ENCODE measurements around the gene GAK.

GAK gene

DNA sequence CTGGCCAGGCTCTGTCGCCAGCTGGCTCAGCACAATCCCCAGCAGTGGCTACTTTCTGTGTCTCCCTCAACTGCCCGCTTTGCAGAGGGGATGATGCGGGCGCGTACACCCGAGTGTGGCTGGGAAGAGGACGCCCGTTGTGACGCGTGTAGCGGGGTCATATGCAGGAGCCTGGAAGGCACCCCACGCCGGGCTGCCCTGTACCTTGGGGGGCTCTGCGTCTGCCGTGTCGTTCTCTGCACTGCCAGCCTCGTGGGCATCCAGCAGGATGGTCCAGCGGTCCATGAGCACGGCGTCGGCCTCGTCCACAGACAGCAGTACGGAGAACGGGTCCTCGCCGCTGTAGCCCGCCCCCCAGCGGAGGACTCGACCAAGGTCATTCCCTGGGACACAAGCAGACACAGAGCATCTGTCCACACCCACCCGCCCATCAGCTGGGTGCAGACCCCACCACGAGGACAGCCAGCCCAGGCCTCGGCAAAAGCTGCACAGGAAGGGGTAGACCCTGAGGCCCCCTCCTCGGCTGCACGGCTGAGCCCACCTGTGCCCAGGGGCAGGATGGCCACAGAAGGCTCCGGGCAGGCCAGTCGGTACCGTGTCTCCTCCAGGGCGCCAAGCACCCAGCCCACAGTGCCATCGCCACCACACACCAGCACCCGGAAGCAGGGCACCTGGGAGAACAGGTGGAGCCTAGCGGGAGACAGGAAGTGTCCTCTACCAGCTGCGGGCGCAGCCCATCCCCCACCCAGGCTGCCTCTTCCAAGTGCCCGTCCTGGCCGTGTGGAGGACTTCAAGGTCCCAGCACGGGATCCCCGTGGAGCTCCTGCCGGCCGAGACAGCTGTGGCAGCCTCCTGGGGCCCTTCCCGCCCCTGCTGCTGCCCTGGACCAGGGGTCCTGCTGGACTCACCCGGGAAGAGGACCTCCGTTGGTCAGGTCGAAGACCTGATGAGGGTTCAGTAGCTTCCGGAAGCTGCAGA, 30.4 kb upstream of the GAK start:
- TF ChIP-seq, protein P1, sequence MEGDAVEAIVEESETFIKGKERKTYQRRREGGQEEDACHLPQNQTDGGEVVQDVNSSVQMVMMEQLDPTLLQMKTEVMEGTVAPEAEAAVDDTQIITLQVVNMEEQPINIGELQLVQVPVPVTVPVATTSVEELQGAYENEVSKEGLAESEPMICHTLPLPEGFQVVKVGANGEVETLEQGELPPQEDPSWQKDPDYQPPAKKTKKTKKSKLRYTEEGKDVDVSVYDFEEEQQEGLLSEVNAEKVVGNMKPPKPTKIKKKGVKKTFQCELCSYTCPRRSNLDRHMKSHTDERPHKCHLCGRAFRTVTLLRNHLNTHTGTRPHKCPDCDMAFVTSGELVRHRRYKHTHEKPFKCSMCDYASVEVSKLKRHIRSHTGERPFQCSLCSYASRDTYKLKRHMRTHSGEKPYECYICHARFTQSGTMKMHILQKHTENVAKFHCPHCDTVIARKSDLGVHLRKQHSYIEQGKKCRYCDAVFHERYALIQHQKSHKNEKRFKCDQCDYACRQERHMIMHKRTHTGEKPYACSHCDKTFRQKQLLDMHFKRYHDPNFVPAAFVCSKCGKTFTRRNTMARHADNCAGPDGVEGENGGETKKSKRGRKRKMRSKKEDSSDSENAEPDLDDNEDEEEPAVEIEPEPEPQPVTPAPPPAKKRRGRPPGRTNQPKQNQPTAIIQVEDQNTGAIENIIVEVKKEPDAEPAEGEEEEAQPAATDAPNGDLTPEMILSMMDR (IDR thresholded peaks at IDR 0.05; ENCODE audit: insufficient read depth, missing control alignments): no peak
- FAIRE-seq (no peak), DNase-seq (ENCODE audit: insufficient read length, low spot score) (no peak)

DNA sequence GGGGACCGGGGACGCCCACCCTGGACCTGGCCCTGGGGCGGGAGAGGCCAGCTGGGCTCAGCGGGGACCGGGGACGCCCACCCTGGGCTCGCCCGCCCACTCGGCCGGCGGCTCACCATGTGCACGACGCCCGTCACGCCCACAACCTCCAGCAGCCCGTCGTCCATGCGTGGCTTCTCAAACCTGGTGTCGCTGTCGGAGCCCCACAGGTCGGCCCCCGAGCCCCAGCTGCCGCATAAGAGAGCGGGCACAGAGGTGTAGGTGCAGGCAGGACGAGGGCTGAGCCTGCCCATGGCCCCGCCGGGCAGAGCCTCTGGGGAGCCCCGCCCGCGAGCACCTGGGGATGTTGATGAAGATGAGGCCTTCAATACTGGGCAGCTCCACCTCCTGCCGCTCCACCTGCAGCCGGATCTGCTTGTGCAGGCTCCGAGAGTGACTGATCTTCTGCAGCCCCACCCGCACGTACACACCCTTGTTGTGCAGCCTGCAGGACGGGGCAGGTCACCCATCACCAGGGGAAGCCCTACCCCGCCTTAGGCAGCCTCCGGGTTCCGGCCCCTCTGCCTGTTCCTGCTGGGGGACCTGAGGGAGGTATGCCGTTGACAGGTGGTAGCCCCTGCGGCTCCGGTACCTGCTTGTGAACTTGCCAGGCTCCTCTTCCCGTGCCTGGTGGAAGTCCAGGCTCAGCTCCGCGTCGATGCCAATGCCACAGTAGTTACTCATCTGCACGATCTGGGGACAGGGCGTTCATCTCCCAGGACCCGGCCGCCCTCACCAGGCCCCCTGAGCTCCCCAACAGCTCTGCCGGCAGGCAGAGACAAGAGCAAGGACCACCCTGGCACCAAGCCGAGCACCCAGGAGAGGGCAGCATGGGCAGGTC, 29.5 kb upstream of the GAK start:
- FAIRE-seq: no peak
- DNase-seq (ENCODE audit: insufficient read length, low spot score): no peak
- TF ChIP-seq, protein P1 (IDR thresholded peaks at IDR 0.05; ENCODE audit: insufficient read depth, missing control alignments): no peak

GRCh38 chr4:960636-961350, 28.7 kb upstream of the GAK start:
- TF ChIP-seq, protein P1 (IDR thresholded peaks at IDR 0.05; ENCODE audit: insufficient read depth, missing control alignments): no peak
- FAIRE-seq (no peak), DNase-seq (ENCODE audit: insufficient read length, low spot score) (no peak)

DNA sequence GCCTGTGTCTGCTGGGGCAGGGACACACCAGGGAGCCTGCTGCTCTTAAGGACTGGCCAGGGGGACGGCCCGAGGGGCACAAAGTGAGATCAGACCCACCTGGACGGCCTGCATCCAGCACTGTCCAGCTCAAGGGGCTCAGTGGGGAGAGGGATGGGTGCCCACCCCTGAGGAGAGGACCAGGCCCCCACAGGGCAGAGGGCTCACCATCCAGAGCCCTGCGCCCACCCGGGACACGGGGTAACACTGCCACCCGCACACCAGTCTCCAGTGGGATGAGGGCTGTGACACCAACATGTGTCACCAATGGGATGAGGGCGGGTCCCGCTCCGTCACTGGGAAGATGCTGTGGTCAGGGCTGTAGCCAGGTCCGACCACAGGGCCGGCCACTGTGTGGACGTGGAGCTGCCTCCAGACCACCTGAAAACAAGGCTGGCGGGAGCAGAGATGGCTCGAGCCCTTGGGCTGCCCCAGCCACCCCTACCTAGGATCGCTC, 28.1 kb upstream of the GAK start:
- DNase-seq (ENCODE audit: insufficient read length, low spot score) (no peak), FAIRE-seq (no peak)
- TF ChIP-seq, protein P1 (IDR thresholded peaks at IDR 0.05; ENCODE audit: insufficient read depth, missing control alignments): no peak

DNA sequence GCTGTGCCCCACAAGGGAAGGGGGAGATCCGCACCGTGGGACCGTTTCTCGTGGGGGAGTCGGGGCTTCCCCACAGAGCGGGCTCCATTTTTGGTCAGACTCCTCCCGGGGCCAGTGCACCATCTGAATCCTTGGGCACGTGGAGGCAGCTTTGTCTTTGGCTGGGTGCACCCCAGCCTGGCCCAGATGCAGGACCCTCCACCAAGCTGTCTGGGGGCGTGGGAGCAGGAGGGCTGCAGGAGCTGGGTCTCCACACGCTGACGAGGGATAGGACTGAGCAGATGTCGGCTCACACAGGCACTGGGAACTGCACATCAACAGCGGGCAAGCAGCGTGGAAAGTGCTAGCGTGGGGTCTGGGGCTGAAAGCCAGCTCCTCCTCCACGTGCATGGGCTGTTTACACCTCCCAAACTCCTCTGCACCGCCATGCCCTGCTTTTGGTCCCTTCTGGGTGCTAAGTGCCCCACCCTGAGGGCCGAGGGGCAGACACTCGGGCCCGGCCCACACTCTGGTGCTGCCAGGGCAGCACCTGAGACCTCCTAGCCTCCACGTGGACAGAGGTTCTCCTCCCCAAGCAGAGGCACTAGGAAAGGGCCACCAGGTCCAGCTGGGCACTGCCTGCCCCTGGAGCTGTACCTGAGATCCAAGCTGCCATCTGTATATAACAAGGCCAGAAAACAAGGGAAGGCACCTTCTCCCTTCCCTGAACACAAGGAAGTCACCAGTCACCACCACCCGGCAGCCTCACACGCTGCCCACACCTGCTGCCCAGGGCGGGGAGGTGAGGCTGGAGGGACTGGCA, 27.4 kb upstream of the GAK start:
- FAIRE-seq: no peak
- TF ChIP-seq, protein P1 (IDR thresholded peaks at IDR 0.05; ENCODE audit: insufficient read depth, missing control alignments): no peak
- DNase-seq (ENCODE audit: insufficient read length, low spot score): no peak

GRCh38 chr4:958696-959337, 26.7 kb upstream of the GAK start:
- DNase-seq (ENCODE audit: insufficient read length, low spot score): no peak
- no peak for FAIRE-seq
- TF ChIP-seq, protein P1 (IDR thresholded peaks at IDR 0.05; ENCODE audit: insufficient read depth, missing control alignments): no peak

All from D721Med (cell line).